Stimulated activated CD8-positive, alpha-beta memory T cell treated with anti-CD3 and anti-CD28 coated beads, Interleukin-7, amount 100 ng/mL, for 48 hours (primary cell): ENCODE data around the gene ZNF578.
"Not testable (repeated sequence)": the region's sequence is repeated elsewhere in the genome, so short reads cannot be mapped to it uniquely, and the experiment has no call there.

Experiments used
- DNase-seq, 2 donors: peaks; one replicate each; pipeline ENCODE4 v3.0.0-alpha.2; 2020; ENCODE audit warnings: low read depth in 1 of 2; ENCODE audit errors: extremely low read depth in 1 of 2

The ZNF578 gene

DNA sequence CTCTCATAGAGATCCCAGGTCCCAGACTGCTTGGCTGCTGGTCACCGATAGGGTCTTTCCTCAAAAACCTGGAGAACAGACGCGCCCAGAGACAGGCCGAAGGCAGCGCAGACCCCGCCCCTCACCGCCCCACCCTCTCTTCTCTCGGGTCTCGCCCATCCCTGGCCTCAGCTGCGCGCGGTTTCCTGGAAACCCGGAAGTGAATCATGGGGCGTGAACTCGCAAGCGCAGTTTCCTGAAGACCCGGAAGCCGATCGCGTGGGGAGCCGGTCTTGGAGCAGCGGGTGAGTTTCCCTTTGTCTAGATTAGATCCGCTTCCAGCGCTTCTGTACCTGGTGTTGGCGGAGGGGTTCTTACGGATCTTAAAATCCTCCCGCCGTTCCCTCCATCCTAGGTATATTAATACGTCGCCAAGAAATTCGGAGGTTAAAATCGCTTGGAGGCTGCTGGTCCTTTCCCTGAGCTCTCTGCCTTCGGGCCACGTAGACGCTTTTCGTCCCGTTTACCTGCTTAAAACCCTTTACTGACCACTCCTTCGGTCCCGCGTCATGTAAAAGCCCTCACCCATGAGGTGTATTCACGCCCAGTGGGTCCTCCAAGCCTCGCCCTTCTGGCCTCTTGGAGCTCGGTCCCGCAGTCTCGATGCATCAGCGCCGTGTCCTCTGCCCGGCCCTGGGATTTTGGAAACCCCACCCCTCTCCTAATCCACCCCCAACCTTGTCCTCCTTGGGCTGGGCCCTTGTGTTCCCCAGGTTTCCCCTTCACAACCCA lies at the start of gene ZNF578:
ZNF578 (plus strand) TSS at position 230 of the 771 bp plus-strand sequence. CDS start 48,293 bp downstream, outside the sequence.
- DNase-seq = peak; percentile 35 to 45

DNA sequence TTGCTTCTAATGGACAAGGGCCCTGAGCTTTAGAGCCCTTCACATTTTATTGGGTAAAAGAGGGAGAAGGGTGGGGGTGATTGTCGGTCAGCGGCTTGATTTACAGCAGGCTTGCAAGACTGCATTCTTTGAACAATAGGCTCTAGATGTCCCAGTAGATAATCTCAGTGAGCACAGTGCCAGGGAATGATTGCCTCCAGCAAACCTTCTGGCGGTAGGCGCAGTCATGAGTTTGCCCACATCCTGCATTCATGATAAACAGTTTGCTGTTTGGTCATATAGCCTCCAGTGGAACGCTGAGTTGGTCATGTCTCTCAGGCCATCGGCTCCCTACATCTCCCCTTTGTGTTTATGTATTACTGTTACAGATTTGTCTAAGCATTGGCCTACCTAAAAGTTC lies 43.1 kb upstream of the ZNF578 start:
- no peak for DNase-seq

GRCh38 chr19:52415711-52416110 lies 37.6 kb upstream of the ZNF578 start:
- DNase-seq = no peak

DNA sequence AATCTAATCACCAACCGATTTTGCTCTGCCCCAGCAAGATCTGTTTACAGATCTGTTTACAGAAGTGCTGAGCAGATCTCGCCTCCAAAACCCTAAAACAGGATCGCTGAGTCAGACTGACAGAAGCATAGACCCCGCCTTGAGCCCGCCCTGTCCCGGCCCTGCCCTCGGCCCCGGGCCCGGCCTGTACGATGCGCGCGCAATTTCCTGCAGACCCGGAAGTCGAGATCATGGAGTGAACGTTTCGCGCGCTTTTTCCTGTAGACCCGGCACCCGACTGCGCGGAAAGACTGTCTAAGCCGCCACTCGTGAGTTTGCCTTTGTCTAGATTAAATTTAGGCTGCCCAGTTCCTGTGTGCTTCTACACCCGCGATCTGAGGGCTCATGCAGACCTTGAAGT lies 24.4 kb upstream of the ZNF578 start, which contains the start of gene ZNF534:
ZNF534 (plus strand) TSS at position 212 of the 400 bp plus-strand sequence. CDS start 2,327 bp downstream, outside the sequence.
- DNase-seq = no peak

DNA sequence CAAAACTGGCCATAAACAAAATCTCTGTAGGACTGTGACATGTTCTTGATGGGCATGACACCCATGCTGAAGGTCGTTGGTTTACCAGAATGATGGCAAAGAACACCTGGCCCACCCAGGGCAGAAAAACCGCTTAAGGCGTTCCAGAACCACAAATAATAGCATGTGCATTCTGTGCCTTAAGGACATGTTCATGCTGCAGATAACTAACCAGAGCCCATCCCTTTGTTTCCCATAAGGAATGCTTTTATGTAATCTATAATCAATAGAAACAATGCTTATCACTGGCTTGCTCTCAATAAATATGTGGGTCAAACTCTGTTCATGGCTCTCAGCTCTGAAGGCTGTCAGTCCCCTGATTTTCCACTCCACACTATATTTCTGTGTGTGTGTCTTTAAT lies 11.2 kb upstream of the ZNF578 start:
- DNase-seq = no peak

GRCh38 chr19:52444506-52444905 lies 8.8 kb upstream of the ZNF578 start:
- DNase-seq = no peak

GRCh38 chr19:52451241-52451640 lies 2.1 kb upstream of the ZNF578 start:
- DNase-seq = no peak

GRCh38 chr19:52464798-52465470 lies 11.6 kb downstream of the ZNF578 start:
- no peak for DNase-seq

- no peak for DNase-seq
These were observed 20.4 kb downstream of the ZNF578 start for GRCh38 chr19:52473655-52474350.

- no peak for DNase-seq
These were observed 21.2 kb downstream of the ZNF578 start for GRCh38 chr19:52474351-52475127.

DNA sequence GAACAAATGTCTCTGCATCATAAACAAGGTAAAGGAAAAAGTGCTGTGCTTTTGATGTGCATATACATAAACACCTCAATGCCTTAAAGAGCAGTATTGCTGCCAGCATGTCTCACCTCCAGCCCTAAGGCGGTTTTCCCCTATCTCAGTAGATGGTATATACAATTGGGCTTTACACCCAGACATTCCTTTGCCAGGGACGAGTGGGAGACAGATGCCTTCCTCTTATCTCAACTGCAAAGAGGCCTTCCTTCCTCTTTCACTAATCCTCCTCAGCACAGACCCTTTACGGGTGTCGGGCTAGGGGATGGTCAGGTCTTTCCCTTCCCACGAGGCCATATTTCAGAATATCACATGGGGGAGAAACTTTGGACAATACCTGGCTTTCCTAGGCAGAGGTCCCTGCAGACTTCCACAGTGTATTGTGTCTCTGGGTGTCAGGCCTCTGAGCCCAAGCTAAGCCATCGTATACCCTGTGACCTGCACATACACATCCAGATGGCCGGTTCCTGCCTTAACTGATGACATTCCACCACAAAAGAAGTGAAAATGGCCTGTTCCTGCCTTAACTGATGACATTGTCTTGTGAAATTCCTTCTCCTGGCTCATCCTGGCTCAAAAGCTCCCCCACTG lies 30.9 kb downstream of the ZNF578 start:
- DNase-seq = not testable (repeated sequence)

- not testable (repeated sequence) for DNase-seq
These were observed 31.7 kb downstream of the ZNF578 start for GRCh38 chr19:52485064-52485463.

GRCh38 chr19:52485561-52486240 lies 32.3 kb downstream of the ZNF578 start:
- DNase-seq = not testable (repeated sequence)

GRCh38 chr19:52492201-52492993 lies 39.0 kb downstream of the ZNF578 start:
- DNase-seq = no peak

GRCh38 chr19:52492994-52493470 lies 39.7 kb downstream of the ZNF578 start:
- no peak for DNase-seq

- no peak for DNase-seq
These were observed 41.2 kb downstream of the ZNF578 start for GRCh38 chr19:52494518-52494917.

- no peak for DNase-seq
These were observed 45.2 kb downstream of the ZNF578 start for GRCh38 chr19:52498571-52498970.

- not testable (repeated sequence) for DNase-seq
These were observed 47.1 kb downstream of the ZNF578 start for GRCh38 chr19:52500474-52500873.

DNA sequence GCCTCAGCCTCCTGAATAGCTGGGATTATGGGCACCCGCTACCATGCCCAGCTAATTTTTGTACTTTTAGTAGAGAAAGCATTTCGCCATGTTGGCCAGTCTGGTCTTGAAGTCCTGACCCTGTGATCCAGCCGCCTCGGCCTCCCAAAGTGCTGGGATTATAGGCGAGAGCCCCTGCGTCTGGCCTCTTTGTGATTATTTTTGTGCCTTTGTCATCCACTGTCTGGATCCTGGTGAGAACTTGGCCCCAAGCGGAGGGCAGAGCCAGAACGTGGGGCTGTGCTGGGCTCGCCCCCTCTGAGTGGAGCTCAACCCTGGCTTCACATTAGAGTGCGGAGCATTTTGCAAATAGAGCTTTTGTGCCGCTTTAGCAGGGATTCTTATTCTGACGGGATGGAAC lies 47.6 kb downstream of the ZNF578 start:
- DNase-seq = not testable (repeated sequence)
